Body of pancreas (tissue), 4 donors: ENCODE data around the gene C11orf24. TPM values are rescaled to one million over a fixed set of nuclear protein-coding genes. Genes with fewer than 3 reads are reported as not detected.
A peak's percentile ranks its signal among the peaks of the same experiment; 100 is the strongest.

ENCODE experiments used
- ATAC-seq: fragments of 150-250 bp; one replicate; pipeline ENCODE4 v1.9.1; 2016
- DNase-seq, 4 donors: peaks; one replicate each; pipeline ENCODE4 v3.0.0-alpha.2; 2019
- H3K27ac ChIP-seq, 4 donors: fragments of 200-600 bp; sonication (generic); 1 replicate in 3 of 4; 2 replicates in 1 of 4; pipeline versions ENCODE4 v1.5.1 to v1.6.1; 2016 to 2019; ENCODE audit warnings: mild to moderate bottlenecking in 1 of 4, mixed read lengths in 1 of 4, moderate library complexity in 1 of 4
- H3K27me3 ChIP-seq, 2 donors: fragments of 200-600 bp; sonication (generic); one replicate each; pipeline ENCODE4 v1.6.0; 2016; ENCODE audit warnings: mild to moderate bottlenecking in 1 of 2
- H3K36me3 ChIP-seq, 2 donors: fragments of 200-600 bp; sonication (generic); replicated peaks in 1 of 2; 2 replicates each; pipeline ENCODE4 v1.5.1; 2016; ENCODE audit warnings: low read depth in 2 of 2; ENCODE audit not compliant: insufficient read depth in 1 of 2
- H3K4me1 ChIP-seq: fragments of 200-600 bp; sonication (generic); one replicate; pipeline ENCODE4 v1.6.0; 2016
- H3K4me3 ChIP-seq, 2 donors: fragments of 200-600 bp; sonication (generic); 1 replicate in 1 of 2; 2 replicates in 1 of 2; pipeline ENCODE4 v1.5.1; 2016 to 2019
- H3K9me3 ChIP-seq, 3 donors: fragments of 200-600 bp; sonication (generic); 1 replicate in 2 of 3; 2 replicates in 1 of 3; pipeline ENCODE4 v1.5.1; 2016
- CTCF ChIP-seq, 7 experiments: fragments of 450-650 bp in 4 of 7; fragments of 200-600 bp in 3 of 7; sonication (generic) in 3 of 7; IDR thresholded peaks; one replicate each; pipeline ENCODE4 v1.5.1; 2016 to 2019; ENCODE audit warnings: antibody characterized with exemption in 7 of 7
- POLR2A ChIP-seq, 3 donors: fragments of 450-650 bp; IDR thresholded peaks; one replicate each; pipeline ENCODE4 v1.6.1; 2016; ENCODE audit warnings: antibody characterized with exemption in 3 of 3, mild to moderate bottlenecking in 2 of 3
- WGBS, 2 donors: methylation state at CpG; one replicate each; pipeline ENCODE4 v1.1.5; 2017; 5-methylcytosine and 5-hydroxymethylcytosine counted together
- intact Hi-C: fragments of 100-400 bp; cut with DNase I; formaldehyde crosslinking; loops from one replicate; pipeline ENCODE4 v1.15.1; 2023
- total RNA-seq, 2 donors: library from RNA; depleted of rRNA; stranded (reverse); fragments of >200 nt; gene quantifications; one replicate each; pipeline ENCODE4 v1.1.0, GENCODE V29; 2016

The C11orf24 gene
- total RNA-seq, 2 donors from 2014 or later, result 8.2 to 14.3 TPM

GRCh38 chr11:68313574-68314202 lies 41.9 kb upstream of the C11orf24 start:
- Histone ChIP-seq H3K27me3 (no peaks in the 10 kb centered on the region), H3K4me1 (peaks cover 48% of the 10 kb centered on the region), H3K27ac (peak overlapping the region; percentile 66 to 83 (median 72)), H3K36me3 (no peaks in the 10 kb centered on the region), H3K4me3 (peak overlapping the region; percentile 19 to 67), H3K9me3 (no peaks in the 10 kb centered on the region)
- intact Hi-C loops, result no loop called here
- ATAC-seq (no peak), DNase-seq (peak in 1 of 4 donors; percentile 33)
- 3 to 5% methylated on average over 15 to 19 of the region's 19 CpGs for WGBS, 2 donors
- TF ChIP-seq CTCF (IDR thresholded peaks at IDR 0.05), result no peak
- no peak for TF ChIP-seq POLR2A (IDR thresholded peaks at IDR 0.05)

- 0% methylated on average over 6 to 60 of the region's 102 CpGs for WGBS, 2 donors
- Histone ChIP-seq H3K27ac (peak overlapping the region; percentile 66 to 83 (median 72)), H3K36me3 (no peaks in the 10 kb centered on the region), H3K4me1 (peaks cover 48% of the 10 kb centered on the region), H3K9me3 (no peaks in the 10 kb centered on the region), H3K27me3 (no peaks in the 10 kb centered on the region), H3K4me3 (peak overlapping the region; percentile 19 to 67)
- peak in 2 of 4 donors; percentile 36 to 37 for DNase-seq
- intact Hi-C loops, result no loop called here
- ATAC-seq, result peak; percentile 43
- no peak for TF ChIP-seq CTCF (IDR thresholded peaks at IDR 0.05)
- TF ChIP-seq POLR2A (IDR thresholded peaks at IDR 0.05), result peak in 1 of 3 donors; percentile 16
Measured at GRCh38 chr11:68312780-68313573, 41.2 kb upstream of the C11orf24 start.

- peaks cover 44% of the 10 kb centered on the region for H3K4me1 ChIP-seq
- H3K27ac ChIP-seq, result peak within 1 kb of the TSS; percentile 68 to 86 (median 82)
- WGBS, 2 donors, result 14 to 15% methylated on average over 11 to 13 of the region's 85 CpGs
- peak within 1 kb of the TSS; percentile 19 to 67 for H3K4me3 ChIP-seq
- no peaks in the 10 kb centered on the region for H3K27me3 ChIP-seq
- intact Hi-C loops, result no loop called here
- no peaks in the 10 kb centered on the region for H3K9me3 ChIP-seq
- no peaks in the 10 kb centered on the region for H3K36me3 ChIP-seq
- ATAC-seq, result peak; percentile 59
- TF ChIP-seq POLR2A (IDR thresholded peaks at IDR 0.05), result no peak
- TF ChIP-seq CTCF (IDR thresholded peaks at IDR 0.05), result no peak
- peak in 3 of 4 donors; percentile 42 to 70 (median 58) for DNase-seq
Measured at GRCh38 chr11:68312117-68312779, 40.5 kb upstream of the C11orf24 start, which contains the start of gene LRP5. Gene LRP5, plus strand, starts transcription at chr11:68312591. Its CDS starts 124 bp downstream, at chr11:68312715.

GRCh38 chr11:68311160-68312116 lies 39.7 kb upstream of the C11orf24 start:
- no peaks in the 10 kb centered on the region for H3K27me3 ChIP-seq
- intact Hi-C loops, result no loop called here
- no peak overlapping the region for H3K4me3 ChIP-seq
- 82 to 85% methylated on average over 25 of the region's 25 CpGs for WGBS, 2 donors
- peak; percentile 1 for ATAC-seq
- no peaks in the 10 kb centered on the region for H3K36me3 ChIP-seq
- no peaks in the 10 kb centered on the region for H3K9me3 ChIP-seq
- peak overlapping the region; percentile 54 to 86 (median 74) for H3K27ac ChIP-seq
- TF ChIP-seq POLR2A (IDR thresholded peaks at IDR 0.05), result no peak
- TF ChIP-seq CTCF (IDR thresholded peaks at IDR 0.05), result no peak
- DNase-seq, result peak in 3 of 4 donors; percentile 22 to 44 (median 36)
- H3K4me1 ChIP-seq, result peaks cover 36% of the 10 kb centered on the region
